ENCODE data around the gene MDM2. TPM values are rescaled to one million over a fixed set of nuclear protein-coding genes. Genes with fewer than 3 reads are reported as not detected.
A peak's percentile ranks its signal among the peaks of the same experiment; 100 is the strongest.

MDM2 gene
- total RNA-seq, 1 experiment from 2014 or later: 159 TPM

DNA sequence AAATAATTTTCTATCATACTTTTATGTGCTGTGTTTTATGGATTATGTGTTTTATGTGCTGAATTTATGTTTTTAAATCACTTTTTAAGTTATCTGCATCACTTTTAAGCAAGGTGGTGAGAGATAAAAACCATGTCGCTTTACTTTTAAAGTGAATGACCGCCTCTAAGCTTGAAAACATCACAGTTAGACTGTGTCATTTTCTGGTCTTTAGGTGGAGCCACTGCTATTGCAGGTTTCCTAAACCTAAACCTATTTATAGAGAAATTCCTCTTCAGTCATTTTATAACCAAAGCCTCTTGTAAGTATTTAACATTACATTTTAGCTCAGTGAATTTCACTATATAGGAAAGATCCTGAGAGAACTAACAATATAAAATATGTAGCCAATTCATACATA is 21.0 kb upstream of the MDM2 start:
- Mint-ChIP-seq H3K27ac (no peak overlapping the region; a peak in 1 of 7 replicates), H3K27me3 (ENCODE audit: low read depth) (no peaks in the 10 kb centered on the region; the same call in 1 of the 2 replicates), H3K9me3 (no peaks in the 10 kb centered on the region), H3K4me3 (no peak overlapping the region), H3K4me1 (peaks cover 4 to 9% of the 10 kb centered on the region in 2 experiments; a peak in 3 of 4 replicates), H3K36me3 (ENCODE audit: insufficient read depth in 1 of 3, low read depth in 3 of 3) (no peaks in the 10 kb centered on the region)
- Histone ChIP-seq H2BK120ac (ENCODE audit: low read depth, low read length, poor library complexity, severe bottlenecking) (no peak overlapping the region), H3K9ac (ENCODE audit: extremely low read depth, insufficient read length, low read length) (no peak overlapping the region), H3K27me3 (ENCODE audit: insufficient read depth, low read length) (no peaks in the 10 kb centered on the region), H3K4me2 (ENCODE audit: insufficient read depth, insufficient read length, low read length) (no peak overlapping the region), H4K20me1 (ENCODE audit: control insufficient read depth, insufficient read depth, insufficient read length) (no peaks in the 10 kb centered on the region), H4K5ac (ENCODE audit: insufficient read length, low read depth, low read length) (no peak overlapping the region), H2AFZ (ENCODE audit: low read length) (no peak overlapping the region), H2AK5ac (ENCODE audit: insufficient read length, low read length) (no peak overlapping the region), H3T11ph (ENCODE audit: low read length) (no peak overlapping the region), H3K4me1 (ENCODE audit: insufficient read depth, low read length) (no peaks in the 10 kb centered on the region), H3K23ac (ENCODE audit: insufficient read length, low read depth, low read length) (no peak overlapping the region), H3K18ac (ENCODE audit: insufficient read length, low read depth, low read length) (no peak overlapping the region), H4K8ac (replicated peaks; ENCODE audit: insufficient read length, low read depth, low read length) (no peak overlapping the region), H3K27ac (ENCODE audit: insufficient read length, low read depth, low read length) (no peak overlapping the region), H3K9me3 (ENCODE audit: control insufficient read depth, low read depth, low read length) (no peaks in the 10 kb centered on the region), H2BK12ac (ENCODE audit: insufficient read length, low read depth, low read length) (no peak overlapping the region), H3K79me1 (ENCODE audit: insufficient read depth, low read depth, low read length, poor library complexity, severe bottlenecking) (no peaks in the 10 kb centered on the region), H3K56ac (ENCODE audit: insufficient read length, low read depth, low read length) (no peak overlapping the region), H2BK20ac (ENCODE audit: low read depth, low read length, poor library complexity, severe bottlenecking) (no peak overlapping the region), H3K79me2 (ENCODE audit: insufficient read depth, low read length) (no peaks in the 10 kb centered on the region), H2BK15ac (ENCODE audit: low read depth, low read length) (no peak overlapping the region), H3K4ac (ENCODE audit: low read depth, low read length) (no peak overlapping the region), H3K14ac (ENCODE audit: insufficient read depth, low read length) (no peak overlapping the region), H4K91ac (ENCODE audit: insufficient read length, low read depth, low read length) (no peak overlapping the region), H3K23me2 (ENCODE audit: insufficient read length, low read depth, low read length, poor library complexity, severe bottlenecking) (no peaks in the 10 kb centered on the region), H2BK5ac (ENCODE audit: insufficient read length, low read length) (no peak overlapping the region)
- DNase-seq: no peak
- TF ChIP-seq, protein P1, sequence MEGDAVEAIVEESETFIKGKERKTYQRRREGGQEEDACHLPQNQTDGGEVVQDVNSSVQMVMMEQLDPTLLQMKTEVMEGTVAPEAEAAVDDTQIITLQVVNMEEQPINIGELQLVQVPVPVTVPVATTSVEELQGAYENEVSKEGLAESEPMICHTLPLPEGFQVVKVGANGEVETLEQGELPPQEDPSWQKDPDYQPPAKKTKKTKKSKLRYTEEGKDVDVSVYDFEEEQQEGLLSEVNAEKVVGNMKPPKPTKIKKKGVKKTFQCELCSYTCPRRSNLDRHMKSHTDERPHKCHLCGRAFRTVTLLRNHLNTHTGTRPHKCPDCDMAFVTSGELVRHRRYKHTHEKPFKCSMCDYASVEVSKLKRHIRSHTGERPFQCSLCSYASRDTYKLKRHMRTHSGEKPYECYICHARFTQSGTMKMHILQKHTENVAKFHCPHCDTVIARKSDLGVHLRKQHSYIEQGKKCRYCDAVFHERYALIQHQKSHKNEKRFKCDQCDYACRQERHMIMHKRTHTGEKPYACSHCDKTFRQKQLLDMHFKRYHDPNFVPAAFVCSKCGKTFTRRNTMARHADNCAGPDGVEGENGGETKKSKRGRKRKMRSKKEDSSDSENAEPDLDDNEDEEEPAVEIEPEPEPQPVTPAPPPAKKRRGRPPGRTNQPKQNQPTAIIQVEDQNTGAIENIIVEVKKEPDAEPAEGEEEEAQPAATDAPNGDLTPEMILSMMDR (conservative IDR thresholded peaks at IDR 0.05): peak; percentile 27; the same call in 1 of the 3 replicates
- WGBS (ENCODE audit: extremely low coverage, insufficient read length, low lambda C conversion rate): no CpG with 5 or more reads among the region's 2 CpGs
